Calu3 (cell line): ENCODE results near the gene PTPN14. TPM values are rescaled to one million over a fixed set of nuclear protein-coding genes. Genes with fewer than 3 reads are reported as not detected.

ENCODE experiments used
- BruUV-seq: library from RNA; stranded (reverse); fragments of 400-500 nt; replicated peaks from 2 replicates; lab custom pipeline; 2021; lab: Mats Ljungman, UMichigan
- CTCF ChIA-PET: fragments of 300-600 bp; sonication (Branson Sonifier 250); formaldehyde crosslinking; loops from one replicate; lab custom pipeline; 2022; ENCODE audit warnings: antibody characterized with exemption; lab: Charles Lee
- DNase-seq: peaks from one replicate; pipeline ENCODE4 v3.0.0; 2022
- H3K27ac Mint-ChIP-seq: one replicate; pipeline ENCODE4 v1.8.0; 2022; ENCODE audit warnings: mixed read lengths; ENCODE audit not compliant: unreplicated experiment
- H3K27me3 Mint-ChIP-seq: one replicate; pipeline ENCODE4 v1.8.0; 2022; ENCODE audit warnings: mixed read lengths; ENCODE audit not compliant: unreplicated experiment
- H3K36me3 Mint-ChIP-seq: one replicate; pipeline ENCODE4 v1.8.0; 2022; ENCODE audit warnings: mild to moderate bottlenecking, moderate library complexity, mixed read lengths; ENCODE audit not compliant: insufficient read depth, unreplicated experiment
- H3K4me1 Mint-ChIP-seq: one replicate; pipeline ENCODE4 v1.8.0; 2022; ENCODE audit warnings: mild to moderate bottlenecking, low read depth, mixed read lengths; ENCODE audit not compliant: unreplicated experiment
- H3K4me3 Mint-ChIP-seq: one replicate; pipeline ENCODE4 v1.8.0; 2022; ENCODE audit warnings: mild to moderate bottlenecking, low read depth, moderate library complexity, mixed read lengths; ENCODE audit not compliant: unreplicated experiment
- H3K9me3 Mint-ChIP-seq: one replicate; pipeline ENCODE4 v1.8.0; 2022; ENCODE audit warnings: low read depth, mixed read lengths; ENCODE audit not compliant: unreplicated experiment
- intact Hi-C: fragments of 100-400 bp; cut with micrococcal nuclease; formaldehyde crosslinking; loops from one replicate; pipeline ENCODE4 v1.10.0; 2022; ENCODE audit not compliant: unreplicated experiment
- total RNA-seq: library from RNA; stranded (reverse); gene quantifications from 2 replicates; pipeline ENCODE4 v1.2.3, GENCODE V29; 2022
- TF ChIP-seq, protein P1 (sequence below): fragments of 200-600 bp; IDR thresholded peaks from one replicate; pipeline ENCODE4 v1.8.0; 2022; ENCODE audit warnings: antibody characterized with exemption; ENCODE audit not compliant: unreplicated experiment

Gene PTPN14
- total RNA-seq, 1 experiment from 2014 or later: 77.4 TPM

DNA sequence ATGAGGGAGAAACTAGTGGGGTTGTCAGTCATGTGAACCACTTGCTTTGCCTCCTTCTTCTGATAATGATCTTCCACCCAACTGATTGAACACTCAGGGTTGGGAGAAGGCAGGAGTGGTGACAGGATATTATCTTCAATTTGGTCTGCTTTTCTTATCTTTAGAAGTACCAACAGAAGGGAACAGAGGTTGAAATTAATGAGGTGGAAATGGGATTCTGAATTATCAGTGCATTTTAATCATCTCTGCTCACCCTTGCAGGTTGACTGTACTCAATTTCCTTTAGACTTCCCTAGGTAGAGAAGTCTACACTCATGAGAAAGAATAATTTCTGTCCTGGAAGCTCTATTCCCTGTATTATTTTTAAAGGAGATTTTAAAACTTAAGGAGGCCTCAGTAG lies 19.9 kb upstream of the PTPN14 start:
- Mint-ChIP-seq H3K27me3 (no peaks in the 10 kb centered on the region), H3K36me3 (peaks cover 5% of the 10 kb centered on the region), H3K4me3 (no peak overlapping the region), H3K4me1 (peaks cover 71% of the 10 kb centered on the region), H3K9me3 (peaks cover 6% of the 10 kb centered on the region), H3K27ac (peak overlapping the region; percentile 18)
- TF ChIP-seq, protein P1, sequence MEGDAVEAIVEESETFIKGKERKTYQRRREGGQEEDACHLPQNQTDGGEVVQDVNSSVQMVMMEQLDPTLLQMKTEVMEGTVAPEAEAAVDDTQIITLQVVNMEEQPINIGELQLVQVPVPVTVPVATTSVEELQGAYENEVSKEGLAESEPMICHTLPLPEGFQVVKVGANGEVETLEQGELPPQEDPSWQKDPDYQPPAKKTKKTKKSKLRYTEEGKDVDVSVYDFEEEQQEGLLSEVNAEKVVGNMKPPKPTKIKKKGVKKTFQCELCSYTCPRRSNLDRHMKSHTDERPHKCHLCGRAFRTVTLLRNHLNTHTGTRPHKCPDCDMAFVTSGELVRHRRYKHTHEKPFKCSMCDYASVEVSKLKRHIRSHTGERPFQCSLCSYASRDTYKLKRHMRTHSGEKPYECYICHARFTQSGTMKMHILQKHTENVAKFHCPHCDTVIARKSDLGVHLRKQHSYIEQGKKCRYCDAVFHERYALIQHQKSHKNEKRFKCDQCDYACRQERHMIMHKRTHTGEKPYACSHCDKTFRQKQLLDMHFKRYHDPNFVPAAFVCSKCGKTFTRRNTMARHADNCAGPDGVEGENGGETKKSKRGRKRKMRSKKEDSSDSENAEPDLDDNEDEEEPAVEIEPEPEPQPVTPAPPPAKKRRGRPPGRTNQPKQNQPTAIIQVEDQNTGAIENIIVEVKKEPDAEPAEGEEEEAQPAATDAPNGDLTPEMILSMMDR: no peak
- DNase-seq: no peak
- CTCF ChIA-PET: interaction anchor here (0.6 to 0.7 kb wide), 2 partner anchors 144 to 164 kb away, joined by 3 read pairs; no protein-coding TSS in a partner anchor
- intact Hi-C loops: loop anchor here (5.0 kb wide), 2 partner anchors 94 to 781 kb away; no protein-coding TSS in a partner anchor
- no TSS peak for BruUV-seq

GRCh38 chr1:214570442-214570841 lies 19.0 kb upstream of the PTPN14 start:
- no peak overlapping the region for H3K4me3 Mint-ChIP-seq
- no peaks in the 10 kb centered on the region for H3K9me3 Mint-ChIP-seq
- H3K4me1 Mint-ChIP-seq: peaks cover 71% of the 10 kb centered on the region
- no peak for DNase-seq
- peak overlapping the region; percentile 41 for H3K27ac Mint-ChIP-seq
- no peaks in the 10 kb centered on the region for H3K27me3 Mint-ChIP-seq
- BruUV-seq: no TSS peak
- TF ChIP-seq, protein P1: no peak
- H3K36me3 Mint-ChIP-seq: peaks cover 5% of the 10 kb centered on the region
- CTCF ChIA-PET: interaction anchor here (0.6 to 1.2 kb wide), 2 partner anchors 11 to 143 kb away, joined by 3 to 4 read pairs; no protein-coding TSS in a partner anchor
- intact Hi-C loops: loop anchor here (5.0 kb wide), 2 partner anchors 93 to 782 kb away; no protein-coding TSS in a partner anchor

GRCh38 chr1:214569357-214570004 lies 18.1 kb upstream of the PTPN14 start:
- Mint-ChIP-seq H3K27me3 (no peaks in the 10 kb centered on the region), H3K27ac (peak overlapping the region; percentile 31), H3K9me3 (no peaks in the 10 kb centered on the region), H3K36me3 (no peaks in the 10 kb centered on the region), H3K4me3 (no peak overlapping the region), H3K4me1 (peaks cover 67% of the 10 kb centered on the region)
- CTCF ChIA-PET: interaction anchor here (1.2 kb wide), 1 partner anchor 12 kb away, joined by 4 read pairs; no protein-coding TSS in a partner anchor
- intact Hi-C loops: loop anchor here (5.0 kb wide), 2 partner anchors 92 to 783 kb away; no protein-coding TSS in a partner anchor
- BruUV-seq: no TSS peak
- no peak for DNase-seq
- TF ChIP-seq, protein P1: no peak

- DNase-seq: no peak
- no TSS peak for BruUV-seq
- H3K9me3 Mint-ChIP-seq: no peaks in the 10 kb centered on the region
- peak overlapping the region; percentile 13 for H3K27ac Mint-ChIP-seq
- H3K36me3 Mint-ChIP-seq: no peaks in the 10 kb centered on the region
- peaks cover 58% of the 10 kb centered on the region for H3K4me1 Mint-ChIP-seq
- no peak overlapping the region for H3K4me3 Mint-ChIP-seq
- no peaks in the 10 kb centered on the region for H3K27me3 Mint-ChIP-seq
- intact Hi-C loops: no loop called here
- CTCF ChIA-PET: interaction anchor here (0.6 kb wide), 2 partner anchors 59 to 181 kb away, joined by 3 to 5 read pairs; no protein-coding TSS in a partner anchor
- TF ChIP-seq, protein P1: no peak
Observed at GRCh38 chr1:214568328-214568727, 16.9 kb upstream of the PTPN14 start.
